Hepatocyte (in vitro differentiated cells): ENCODE data around the gene MRPL37. TPM values are rescaled to one million over a fixed set of nuclear protein-coding genes. Genes with fewer than 3 reads are reported as not detected.

Experiments
- DNase-seq: peaks from one replicate; pipeline ENCODE4 v3.0.0-alpha.2; 2016; ENCODE audit warnings: low spot score
- H2AFZ ChIP-seq: fragments of 200-600 bp; sonication (generic); 2 replicates; pipeline ENCODE4 v1.6.0; 2016; ENCODE audit warnings: antibody characterized with exemption, mild to moderate bottlenecking
- H3K27ac ChIP-seq: fragments of 200-600 bp; sonication (generic); 2 replicates; pipeline ENCODE4 v1.5.1; 2016; ENCODE audit warnings: mild to moderate bottlenecking
- H3K27me3 ChIP-seq: fragments of 200-600 bp; sonication (generic); 2 replicates; pipeline ENCODE4 v1.6.1; 2016
- H3K36me3 ChIP-seq: fragments of 200-600 bp; sonication (generic); replicated peaks from 2 replicates; pipeline ENCODE4 v1.5.1; 2016; ENCODE audit warnings: low read depth; ENCODE audit not compliant: insufficient read depth
- H3K4me1 ChIP-seq: fragments of 200-600 bp; sonication (generic); 2 replicates; pipeline ENCODE4 v1.5.1; 2016; ENCODE audit warnings: mild to moderate bottlenecking, moderate library complexity; ENCODE audit not compliant: insufficient read depth
- H3K4me2 ChIP-seq: fragments of 200-600 bp; sonication (generic); 2 replicates; pipeline ENCODE4 v1.6.0; 2016
- H3K4me3 ChIP-seq: fragments of 200-600 bp; sonication (generic); 2 replicates; pipeline ENCODE4 v1.5.1; 2016; ENCODE audit warnings: mild to moderate bottlenecking
- H3K79me2 ChIP-seq: fragments of 200-600 bp; sonication (generic); 2 replicates; pipeline ENCODE4 v1.6.0; 2017; ENCODE audit warnings: mild to moderate bottlenecking
- H3K9me2 ChIP-seq: fragments of 200-600 bp; sonication (generic); replicated peaks from 2 replicates; pipeline ENCODE4 v1.6.0; 2017; ENCODE audit warnings: mild to moderate bottlenecking; ENCODE audit not compliant: insufficient read depth
- H3K9me3 ChIP-seq: fragments of 200-600 bp; sonication (generic); 2 replicates; pipeline ENCODE4 v1.5.1; 2016; ENCODE audit warnings: low read depth, mild to moderate bottlenecking
- H4K20me1 ChIP-seq: fragments of 200-600 bp; sonication (generic); 2 replicates; pipeline ENCODE4 v1.6.0; 2016; ENCODE audit warnings: mild to moderate bottlenecking; ENCODE audit not compliant: insufficient read depth, poor library complexity, severe bottlenecking
- CTCF ChIP-seq: fragments of 200-600 bp; sonication (generic); IDR thresholded peaks from 2 replicates; pipeline ENCODE4 v1.5.1; 2016; ENCODE audit warnings: antibody characterized with exemption, mild to moderate bottlenecking; ENCODE audit not compliant: poor library complexity
- EZH2 ChIP-seq: fragments of 200-600 bp; sonication (generic); IDR thresholded peaks from 2 replicates; pipeline ENCODE4 v1.6.1; 2016; ENCODE audit warnings: antibody characterized with exemption, mild to moderate bottlenecking, borderline replicate concordance
- EZH2phosphoT487 ChIP-seq: fragments of 200-600 bp; sonication (generic); IDR thresholded peaks from one replicate; pipeline ENCODE4 v1.6.1; 2018; ENCODE audit warnings: antibody characterized with exemption, mild to moderate bottlenecking, low read depth, moderate library complexity; ENCODE audit not compliant: unreplicated experiment, severe bottlenecking
- WGBS: methylation state at CpG from one replicate; pipeline ENCODE4 v1.1.6; 2016; ENCODE audit warnings: low lambda C conversion rate; ENCODE audit errors: missing lambda C conversion rate; 5-methylcytosine and 5-hydroxymethylcytosine counted together
- polyA plus RNA-seq: library from polyadenylated mRNA; unstranded; fragments of >200 nt; fragmentation: Nextera tagmentation; extraction: Ambion mirVana; gene quantifications from 2 replicates; pipeline ENCODE4 v1.2.1, GENCODE V29; 2016
- total RNA-seq: library from RNA; depleted of rRNA; stranded (reverse); fragments of >200 nt; gene quantifications from 2 replicates; pipeline ENCODE4 v1.2.3, GENCODE V29; 2014

Gene MRPL37
- total RNA-seq: 60.9 and 77.4 TPM in 2 replicates
- 81.8 and 91.6 TPM in 2 replicates for polyA plus RNA-seq

DNA sequence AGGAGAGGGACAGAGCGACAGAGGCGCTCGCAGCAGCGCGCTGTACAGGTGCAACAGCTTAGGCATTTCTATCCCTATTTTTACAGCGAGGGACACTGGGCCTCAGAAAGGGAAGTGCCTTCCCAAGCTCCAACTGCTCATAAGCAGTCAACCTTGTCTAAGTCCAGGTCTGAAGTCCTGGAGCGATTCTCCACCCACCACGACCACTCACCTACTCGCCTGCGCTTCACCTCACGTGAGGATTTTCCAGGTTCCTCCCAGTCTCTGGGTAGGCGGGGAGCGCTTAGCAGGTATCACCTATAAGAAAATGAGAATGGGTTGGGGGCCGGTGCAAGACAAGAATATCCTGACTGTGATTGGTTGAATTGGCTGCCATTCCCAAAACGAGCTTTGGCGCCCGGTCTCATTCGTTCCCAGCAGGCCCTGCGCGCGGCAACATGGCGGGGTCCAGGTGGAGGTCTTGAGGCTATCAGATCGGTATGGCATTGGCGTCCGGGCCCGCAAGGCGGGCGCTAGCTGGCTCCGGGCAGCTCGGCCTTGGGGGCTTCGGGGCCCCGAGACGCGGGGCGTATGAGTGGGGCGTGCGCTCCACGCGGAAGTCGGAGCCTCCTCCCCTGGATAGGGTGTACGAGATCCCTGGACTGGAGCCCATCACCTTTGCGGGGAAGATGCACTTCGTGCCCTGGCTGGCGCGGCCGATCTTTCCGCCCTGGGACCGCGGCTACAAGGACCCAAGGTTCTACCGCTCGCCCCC, at the start of gene MRPL37, which contains the start of gene CYB5RL:
Gene MRPL37, plus strand, starts transcription at position 403 of the 754 bp plus-strand sequence. Its CDS starts 77 bp downstream, at position 480.
Gene CYB5RL, minus strand, starts transcription at position 266 of the 754 bp plus-strand sequence. CDS start 4,414 bp downstream, outside the sequence.
- TF ChIP-seq EZH2 (no peak), CTCF (no peak), EZH2phosphoT487 (no peak)
- no peaks in the 10 kb centered on the region for H3K9me2 ChIP-seq
- H3K4me3 ChIP-seq: peak within 1 kb of the TSS; percentile 63
- DNase-seq: peak; percentile 96
- peak within 1 kb of the TSS; percentile 74 for H2AFZ ChIP-seq
- no peaks in the 10 kb centered on the region for H3K9me3 ChIP-seq
- H3K27ac ChIP-seq: peak within 1 kb of the TSS; percentile 63
- peaks cover 10% of the 10 kb centered on the region for H3K4me1 ChIP-seq
- H3K79me2 ChIP-seq: peaks cover 39% of the 10 kb centered on the region
- H3K27me3 ChIP-seq: no peaks in the 10 kb centered on the region
- 2% methylated on average over 43 of the region's 51 CpGs for WGBS
- no peaks in the 10 kb centered on the region for H4K20me1 ChIP-seq
- peak within 1 kb of the TSS; percentile 84 for H3K4me2 ChIP-seq
- H3K36me3 ChIP-seq: no peaks in the 10 kb centered on the region

DNA sequence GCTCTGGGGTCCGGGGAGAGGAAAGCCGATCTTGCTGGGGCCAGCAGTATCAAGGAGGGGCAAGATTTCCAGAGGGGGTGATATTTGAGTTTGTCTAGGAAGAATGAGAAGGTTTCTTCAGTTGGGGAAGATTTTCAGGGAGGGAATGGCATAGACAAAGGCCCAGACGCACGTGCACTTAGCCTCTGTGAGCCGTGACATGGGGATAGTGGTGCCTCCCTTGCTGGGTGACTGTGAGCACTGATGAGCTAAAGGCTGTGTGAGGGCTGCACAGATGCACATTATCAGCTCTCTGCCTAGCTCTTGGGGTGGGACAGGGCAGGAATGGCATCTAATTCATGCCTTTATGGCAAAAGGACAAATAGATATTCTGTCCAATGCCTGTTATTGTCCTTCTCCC, 49.0 kb upstream of the MRPL37 start:
- Histone ChIP-seq H3K27ac (no peak overlapping the region), H3K4me1 (no peaks in the 10 kb centered on the region), H3K4me2 (no peak overlapping the region), H3K9me2 (no peaks in the 10 kb centered on the region), H2AFZ (no peak overlapping the region), H3K36me3 (no peaks in the 10 kb centered on the region), H4K20me1 (no peaks in the 10 kb centered on the region), H3K9me3 (no peaks in the 10 kb centered on the region), H3K4me3 (no peak overlapping the region), H3K27me3 (no peaks in the 10 kb centered on the region), H3K79me2 (no peaks in the 10 kb centered on the region)
- WGBS: 89% methylated on average over 5 of the region's 5 CpGs
- no peak for DNase-seq
- TF ChIP-seq CTCF (no peak), EZH2 (no peak), EZH2phosphoT487 (no peak)

- 98% methylated on average over 5 of the region's 5 CpGs for WGBS
- Histone ChIP-seq H3K27me3 (no peaks in the 10 kb centered on the region), H3K27ac (no peak within 1 kb of the TSS), H3K36me3 (no peaks in the 10 kb centered on the region), H3K79me2 (no peaks in the 10 kb centered on the region), H3K4me1 (no peaks in the 10 kb centered on the region), H2AFZ (no peak within 1 kb of the TSS), H4K20me1 (no peaks in the 10 kb centered on the region), H3K4me2 (no peak within 1 kb of the TSS), H3K9me3 (no peaks in the 10 kb centered on the region), H3K4me3 (no peak within 1 kb of the TSS), H3K9me2 (no peaks in the 10 kb centered on the region)
- DNase-seq: no peak
- TF ChIP-seq CTCF: no peak
- no peak for TF ChIP-seq EZH2
These were observed 47.3 kb upstream of the MRPL37 start, which contains the start of gene CDCP2 for GRCh38 chr1:54152696-54153095. TSS of gene CDCP2 (minus strand) at chr1:54153000. CDS start at chr1:54152922, 78 bp downstream.
